T1000 (cell line): ENCODE data around the gene RASL10B.
"Not testable (repeated sequence)": the region's sequence is repeated elsewhere in the genome, so short reads cannot be mapped to it uniquely, and the experiment has no call there.

Source experiments
- DNase-seq: peaks from one replicate; lab custom pipeline; 2025; ENCODE audit warnings: mixed read lengths; lab: John Stamatoyannopoulos, UW

The RASL10B gene, protein sequence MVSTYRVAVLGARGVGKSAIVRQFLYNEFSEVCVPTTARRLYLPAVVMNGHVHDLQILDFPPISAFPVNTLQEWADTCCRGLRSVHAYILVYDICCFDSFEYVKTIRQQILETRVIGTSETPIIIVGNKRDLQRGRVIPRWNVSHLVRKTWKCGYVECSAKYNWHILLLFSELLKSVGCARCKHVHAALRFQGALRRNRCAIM

DNA sequence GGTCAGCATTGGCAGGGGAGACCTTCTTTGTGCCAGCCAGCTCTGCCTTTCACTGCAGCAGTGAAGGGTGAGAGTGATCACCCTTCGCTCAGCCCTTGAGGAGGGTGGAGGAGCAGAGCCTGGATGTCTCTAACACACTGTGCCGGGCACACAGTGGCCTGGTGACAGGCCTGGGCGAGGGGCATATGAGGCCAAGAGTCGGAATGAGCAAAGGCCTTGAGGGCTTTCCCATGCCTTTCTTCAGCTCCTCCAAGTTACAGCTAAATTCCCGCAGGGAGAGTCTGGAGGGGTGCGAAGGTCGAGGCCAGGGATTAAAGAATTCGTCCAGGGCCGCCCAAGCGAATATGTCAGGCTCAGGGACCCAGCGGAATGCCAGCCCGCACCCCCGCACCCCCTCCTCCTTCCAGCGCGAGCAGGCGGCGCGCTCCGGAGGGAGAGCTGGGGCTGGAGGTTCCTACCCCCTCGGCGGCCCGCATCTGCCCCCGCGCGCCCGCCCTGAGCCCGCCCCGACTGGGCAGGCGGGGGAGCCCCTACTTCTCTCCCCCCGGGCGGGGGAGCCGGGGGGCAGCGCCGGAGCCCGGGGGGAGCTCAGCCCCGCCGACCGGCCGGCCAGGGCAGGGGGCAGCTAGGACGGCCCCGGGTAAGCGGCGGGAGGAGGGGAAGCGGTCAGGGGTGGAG is at the start of gene RASL10B:
RASL10B (plus strand) TSS at position 401 of the 678 bp plus-strand sequence. CDS start 3,546 bp downstream, outside the sequence.
- peak; percentile 39 for DNase-seq

DNA sequence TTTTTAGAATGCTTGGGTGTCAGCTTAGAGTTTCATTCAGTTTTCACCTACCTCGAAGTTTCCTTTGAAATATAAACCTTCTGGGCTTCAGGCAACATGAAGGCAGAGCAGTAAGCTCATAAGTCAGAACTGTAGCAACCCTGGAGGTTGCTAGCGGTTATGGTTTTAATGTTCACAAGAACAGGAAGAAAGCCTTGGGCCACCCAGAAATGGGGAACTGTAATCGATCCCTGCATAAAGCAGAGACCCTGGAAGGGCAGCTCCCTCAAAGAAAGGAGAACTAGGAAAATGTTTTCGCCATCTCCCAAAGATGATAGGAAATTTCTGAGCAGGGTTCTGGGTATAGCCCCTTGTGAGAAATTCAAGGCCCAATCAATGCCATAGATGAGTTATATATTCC is 47.8 kb upstream of the RASL10B start:
- DNase-seq, result no peak

DNA sequence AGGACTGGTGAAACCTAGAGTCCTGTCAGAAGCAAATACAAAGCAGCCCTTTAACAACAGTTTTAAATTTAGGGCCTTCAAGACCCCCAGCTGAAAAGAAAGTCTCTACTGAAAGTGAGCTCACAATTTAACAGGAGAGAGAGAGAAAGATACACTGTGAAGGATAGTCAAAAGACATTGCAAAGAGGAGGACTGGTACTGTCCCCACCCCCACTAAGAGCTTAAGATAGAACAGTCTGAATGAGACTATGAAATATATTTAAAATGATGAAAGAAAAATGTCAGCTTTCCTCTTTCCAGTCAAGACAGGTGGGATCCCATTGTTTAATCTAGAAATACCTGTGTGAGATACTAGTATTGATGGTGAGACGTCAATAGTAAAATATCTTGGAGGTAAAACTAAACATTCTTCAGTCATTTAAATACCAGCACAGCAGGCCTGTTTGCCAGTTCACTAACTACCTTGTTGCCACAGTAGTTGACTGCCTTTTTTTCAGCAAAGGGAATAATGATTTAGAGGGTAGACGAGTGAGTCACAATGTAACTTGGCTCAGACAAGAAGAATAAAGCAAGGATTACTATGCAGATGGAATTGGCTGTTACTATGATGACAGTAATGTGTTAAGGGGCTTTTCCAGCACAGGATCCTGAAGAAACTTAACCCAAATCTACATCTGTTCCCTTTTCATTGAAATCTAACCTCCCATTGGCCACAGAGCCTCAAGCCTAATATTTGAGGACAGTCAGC is 47.2 kb upstream of the RASL10B start:
- DNase-seq, result no peak

DNA sequence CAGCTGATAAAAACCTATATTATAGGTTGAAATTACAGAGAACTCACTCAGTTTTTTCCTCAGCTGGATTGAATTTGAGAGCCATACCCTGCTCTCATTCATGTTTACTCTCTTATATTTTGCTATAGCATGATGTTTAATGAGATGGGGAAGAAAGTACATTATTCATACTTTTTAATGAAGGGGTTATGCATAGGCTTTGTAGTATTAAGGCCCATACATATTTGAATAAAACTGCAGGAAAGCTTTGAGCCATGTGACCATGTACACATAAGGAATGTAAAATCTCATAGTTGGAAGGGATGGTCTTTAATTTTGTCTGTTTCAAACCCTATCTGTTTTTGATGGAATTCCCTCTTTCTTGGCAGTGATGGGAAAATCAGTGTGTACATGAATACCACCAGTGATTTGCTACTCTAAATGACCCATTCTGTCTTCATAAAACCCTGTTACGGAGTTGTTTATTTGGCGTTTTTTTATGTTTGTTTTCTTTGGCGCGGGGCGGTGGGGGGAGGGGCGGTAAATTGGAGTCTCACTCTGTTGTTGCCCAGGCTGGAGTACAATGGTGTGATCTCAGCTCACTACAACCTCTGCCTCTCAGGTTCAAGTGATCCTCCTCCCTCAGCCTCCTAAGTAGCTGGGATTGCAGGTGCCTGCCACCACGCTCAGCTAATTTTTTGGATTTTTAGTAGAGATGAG is 38.8 kb upstream of the RASL10B start:
- DNase-seq, result no peak

DNA sequence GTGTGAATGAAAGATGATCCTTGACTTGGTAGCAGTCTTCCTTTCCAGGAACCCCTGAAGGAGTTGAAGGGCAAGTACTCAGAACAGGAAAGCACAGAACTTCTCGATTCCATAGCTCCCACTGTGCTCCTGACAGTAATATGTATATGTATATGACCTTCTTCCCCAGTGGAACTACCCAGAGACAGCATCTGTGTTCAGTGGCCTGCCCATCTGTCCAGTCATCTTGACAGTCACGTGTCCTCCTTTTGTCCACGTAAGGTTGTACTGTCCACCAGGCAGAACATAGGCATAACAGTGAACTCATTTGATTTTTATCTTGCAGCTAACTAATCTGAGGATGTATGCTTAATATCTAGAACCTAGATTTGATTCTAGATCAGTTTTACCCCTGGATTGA is 37.8 kb upstream of the RASL10B start:
- DNase-seq, result no peak

DNA sequence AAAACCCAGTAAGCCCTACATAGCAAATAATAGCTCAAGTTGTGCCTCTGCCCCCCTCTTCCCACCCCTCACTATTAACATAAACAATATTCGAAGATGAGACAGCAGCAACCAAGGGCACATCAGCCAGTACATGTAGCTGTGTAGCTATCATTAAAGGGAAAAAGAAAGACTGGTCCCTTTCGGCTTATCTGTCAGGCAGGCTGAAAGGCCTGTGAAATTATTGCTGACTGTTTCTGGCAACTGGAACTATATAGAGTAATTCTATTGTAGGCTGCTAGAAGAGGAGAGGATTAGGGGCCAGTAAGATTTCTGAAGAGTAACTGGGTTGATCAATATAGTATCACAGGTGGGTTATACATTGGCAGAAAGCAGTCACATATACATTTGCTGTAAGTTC is 36.5 kb upstream of the RASL10B start:
- no peak for DNase-seq

DNA sequence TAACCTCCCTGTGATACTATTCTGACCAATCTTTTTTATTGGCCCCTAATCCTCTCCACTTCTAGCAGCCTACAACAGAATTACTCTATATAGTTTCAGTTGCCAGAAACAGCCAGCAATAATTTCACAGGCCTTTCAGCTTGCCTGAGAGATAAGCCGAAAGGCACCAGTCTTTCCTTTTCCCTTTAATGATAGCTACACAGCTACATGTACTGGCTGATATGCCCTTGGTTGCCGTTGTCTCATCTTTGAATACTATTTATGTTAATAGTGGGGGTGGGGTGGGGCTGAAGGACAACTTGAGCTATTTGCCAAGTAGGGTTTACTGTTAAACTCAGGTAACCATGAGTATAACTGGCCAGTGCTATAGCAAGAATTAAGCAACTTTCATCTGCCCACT is 35.8 kb upstream of the RASL10B start:
- no peak for DNase-seq

DNA sequence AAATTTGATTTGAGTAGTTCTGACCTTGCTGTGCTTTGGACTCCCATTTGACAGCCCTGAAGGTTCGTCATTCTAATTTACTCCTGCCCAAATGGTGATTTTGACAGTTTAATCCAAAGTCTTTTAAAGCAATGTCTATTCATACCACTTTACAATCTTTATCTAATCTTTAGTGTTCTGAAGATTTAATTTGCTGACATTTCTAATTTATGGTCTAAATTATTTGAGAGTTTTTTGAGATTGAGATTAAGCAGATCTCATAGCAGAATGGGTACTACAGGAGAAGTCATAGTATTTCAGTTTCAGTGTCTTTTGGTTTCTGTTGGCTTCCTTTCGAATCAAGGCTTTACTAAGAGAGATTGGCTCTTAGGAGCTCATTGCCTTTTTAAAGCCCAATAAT is 32.6 kb upstream of the RASL10B start:
- DNase-seq, result no peak

DNA sequence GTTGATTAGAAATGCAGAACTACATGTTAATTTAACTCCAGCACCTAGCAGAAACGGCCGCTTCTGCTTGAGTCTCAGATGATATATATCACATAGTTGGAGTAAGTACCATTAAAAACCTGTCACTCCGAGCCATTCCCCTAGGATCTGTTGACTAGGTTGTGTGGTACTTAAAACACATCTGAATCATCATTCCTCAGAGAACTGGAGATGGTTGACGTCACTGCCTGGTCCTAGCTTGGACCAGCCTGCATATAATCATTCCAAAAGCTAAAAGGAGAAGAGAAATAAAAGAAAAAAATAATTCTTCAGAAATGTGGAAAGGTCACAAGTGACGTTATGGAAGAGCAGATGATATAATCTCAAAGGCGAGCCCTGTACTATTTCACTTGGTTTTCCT is 31.3 kb upstream of the RASL10B start:
- no peak for DNase-seq

DNA sequence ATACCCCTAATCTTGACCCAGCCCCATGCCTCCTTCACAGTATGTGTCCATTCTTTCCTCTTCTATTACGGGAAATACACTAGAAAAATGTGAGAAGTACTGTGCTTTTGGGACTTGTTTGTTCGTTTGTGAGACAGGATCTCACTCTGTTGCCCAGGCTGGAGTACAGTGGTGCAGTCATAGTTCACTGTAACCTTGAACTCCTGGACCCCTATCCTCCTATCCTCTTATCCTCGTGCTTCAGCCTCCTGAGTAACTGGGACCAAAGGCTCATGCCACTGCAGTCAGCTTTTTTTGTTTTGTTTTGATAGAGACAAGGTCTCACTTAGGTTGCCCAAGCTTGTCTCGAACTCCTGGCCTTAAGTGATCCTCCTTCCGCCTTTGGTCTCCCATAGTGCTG is 29.9 kb upstream of the RASL10B start:
- no peak for DNase-seq

DNA sequence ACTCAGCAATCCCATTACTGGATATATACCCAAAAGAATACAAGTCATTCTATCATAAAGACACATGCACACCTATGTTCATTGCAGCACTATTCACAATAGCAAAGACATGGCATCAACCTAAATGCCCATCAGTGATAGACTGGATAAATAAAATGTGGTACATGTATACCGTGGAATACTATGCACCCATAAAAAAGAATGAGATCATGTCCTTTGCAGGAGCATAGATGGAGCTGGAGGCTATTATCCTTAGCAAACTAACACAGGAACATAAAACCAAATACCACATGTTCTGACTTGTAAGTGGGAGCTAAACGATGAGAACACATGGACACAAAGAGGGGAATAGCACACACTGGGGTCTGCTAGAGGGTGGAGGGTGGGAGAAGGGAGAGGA is 28.1 kb upstream of the RASL10B start:
- not testable (repeated sequence) for DNase-seq

DNA sequence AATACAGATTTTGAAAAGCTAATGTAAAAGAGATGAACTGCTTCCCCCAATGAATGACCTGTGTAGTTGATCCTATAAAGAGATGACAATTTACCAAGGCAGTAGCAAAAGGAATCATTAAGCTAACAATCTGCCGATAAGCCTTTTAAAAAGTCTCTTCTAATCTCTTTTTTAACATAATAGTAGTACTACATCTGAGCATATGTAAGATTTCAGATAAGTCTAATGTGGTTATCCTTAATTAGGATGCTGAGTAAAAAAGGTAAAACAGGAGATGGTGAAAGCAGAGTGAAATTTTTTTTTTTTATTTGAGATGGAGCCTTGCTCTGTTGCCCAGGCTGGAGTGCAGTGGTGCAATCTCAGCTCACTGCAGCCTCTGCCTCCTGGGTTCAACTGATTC is 26.2 kb upstream of the RASL10B start:
- no peak for DNase-seq

DNA sequence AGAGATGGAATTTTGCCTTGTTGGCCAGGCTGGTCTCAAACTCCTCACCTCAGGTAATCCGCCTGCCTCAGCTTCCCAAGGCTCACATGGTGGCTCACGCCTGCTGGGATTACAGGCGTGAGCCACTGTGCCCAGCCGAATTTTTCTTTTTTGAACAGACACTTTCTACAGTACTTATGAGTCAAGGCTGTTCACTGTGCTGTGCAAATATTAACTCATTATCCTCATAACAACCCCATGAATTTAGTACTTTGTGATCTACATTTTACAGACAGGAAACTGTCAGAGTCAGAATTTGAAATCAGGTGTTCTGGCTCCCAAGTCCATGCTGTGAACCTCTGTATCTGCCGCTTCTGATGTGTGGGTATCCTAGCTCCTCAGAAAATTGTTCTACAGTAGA is 25.7 kb upstream of the RASL10B start:
- no peak for DNase-seq

DNA sequence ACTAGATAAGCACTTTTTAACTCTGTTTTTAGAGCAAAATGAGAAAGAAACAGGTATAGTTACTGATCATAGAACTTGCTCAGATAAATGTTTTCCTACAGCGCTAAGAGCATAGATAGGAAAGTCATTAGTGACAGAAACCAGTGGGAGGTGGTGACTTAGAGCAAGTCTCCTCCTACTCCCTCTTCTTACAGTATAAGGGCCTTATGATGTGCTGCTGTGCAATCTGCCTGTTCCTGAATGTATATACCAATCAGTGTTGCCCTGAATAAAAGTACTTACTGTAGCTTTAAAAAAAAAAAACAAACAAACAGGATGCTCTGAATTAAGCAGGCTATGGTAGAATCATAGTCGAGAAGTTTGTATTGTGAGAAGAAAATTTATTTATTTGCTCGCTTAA is 23.3 kb upstream of the RASL10B start:
- DNase-seq, result no peak

DNA sequence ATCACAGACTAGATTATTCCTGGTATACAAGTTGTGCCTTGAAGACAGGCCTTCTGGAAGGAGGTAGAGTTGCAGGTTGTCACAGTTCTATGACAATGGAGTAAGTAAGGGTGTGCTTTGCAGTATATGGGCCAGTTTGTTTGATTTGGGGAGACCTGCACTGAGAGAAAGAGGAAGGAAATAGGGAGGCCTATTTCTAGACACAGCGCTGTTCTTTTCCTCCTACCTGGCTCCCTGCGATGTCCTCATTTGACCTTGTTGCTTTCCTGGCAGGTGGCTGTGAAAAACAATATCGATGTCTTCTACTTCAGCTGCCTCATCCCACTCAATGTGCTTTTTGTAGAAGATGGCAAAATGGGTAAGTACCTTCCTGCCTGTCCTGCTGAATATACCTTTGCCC is 22.5 kb upstream of the RASL10B start:
- no peak for DNase-seq

DNA sequence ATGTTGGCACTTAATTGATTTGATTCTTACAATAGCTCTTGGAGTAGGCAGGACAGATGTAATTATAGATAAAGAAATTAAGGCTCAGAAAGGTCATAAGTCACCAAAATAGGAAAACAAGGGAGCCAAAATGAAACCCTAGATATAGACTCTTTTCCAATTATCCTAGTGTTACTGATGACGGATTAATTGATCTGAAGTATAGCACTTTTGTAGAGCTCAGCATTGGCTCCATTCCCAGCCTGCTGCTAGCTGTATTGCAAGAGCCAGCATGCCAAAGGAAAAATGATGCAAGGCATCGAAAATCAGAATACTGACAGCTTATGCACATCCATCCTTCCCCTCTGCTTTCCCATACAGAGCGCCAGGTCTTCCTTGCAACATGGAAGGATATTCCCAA is 21.6 kb upstream of the RASL10B start:
- no peak for DNase-seq

DNA sequence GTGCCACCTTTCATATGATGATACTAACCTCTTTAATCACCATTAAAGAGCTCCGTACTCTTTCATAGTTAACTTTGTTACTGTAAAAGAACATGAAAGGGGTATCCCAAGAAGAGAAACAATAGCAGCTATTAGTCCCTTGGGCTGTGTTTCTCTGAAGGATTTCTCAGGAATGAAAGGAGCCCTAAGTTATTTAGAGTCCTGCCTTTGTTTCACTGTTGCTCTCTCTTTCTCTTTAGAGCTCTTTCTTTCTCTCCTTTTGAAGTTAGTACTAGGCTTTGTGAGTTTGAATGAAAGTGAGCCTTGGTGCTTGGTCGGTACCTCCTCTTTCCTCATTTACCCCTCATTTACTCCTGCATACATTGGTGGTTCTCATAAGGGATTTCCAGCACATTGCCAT is 20.5 kb upstream of the RASL10B start:
- no peak for DNase-seq

DNA sequence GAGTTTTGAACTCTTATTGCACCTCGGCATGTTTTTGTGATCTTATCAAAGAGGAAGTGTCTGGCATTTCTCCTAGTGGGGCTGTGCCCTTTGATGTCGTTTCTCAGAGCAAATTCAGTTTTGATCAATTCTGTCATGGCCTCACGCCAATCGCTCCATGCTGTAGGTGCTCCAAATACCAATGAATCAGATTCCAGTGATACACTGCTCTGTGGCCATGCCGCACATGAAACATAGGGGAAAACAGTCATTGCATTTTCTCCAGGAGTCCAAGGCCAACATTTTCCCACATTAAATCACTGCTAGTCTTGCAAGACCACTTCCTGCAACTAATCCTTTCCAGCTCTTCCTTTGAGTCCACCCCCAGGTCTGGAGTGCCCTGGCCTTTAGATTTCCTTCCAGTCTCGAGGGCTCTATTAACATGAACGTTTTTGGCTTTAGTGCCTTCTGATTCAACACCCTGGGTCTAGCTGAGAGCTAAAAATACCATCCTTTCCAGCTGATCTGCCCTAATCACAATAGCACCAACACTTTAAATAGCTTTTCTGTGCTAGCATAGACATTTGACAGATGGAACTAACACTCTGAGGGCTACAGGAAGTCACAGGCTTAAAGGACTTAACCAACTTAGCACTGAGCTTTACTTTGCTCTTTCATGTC is 18.2 kb upstream of the RASL10B start:
- no peak for DNase-seq

DNA sequence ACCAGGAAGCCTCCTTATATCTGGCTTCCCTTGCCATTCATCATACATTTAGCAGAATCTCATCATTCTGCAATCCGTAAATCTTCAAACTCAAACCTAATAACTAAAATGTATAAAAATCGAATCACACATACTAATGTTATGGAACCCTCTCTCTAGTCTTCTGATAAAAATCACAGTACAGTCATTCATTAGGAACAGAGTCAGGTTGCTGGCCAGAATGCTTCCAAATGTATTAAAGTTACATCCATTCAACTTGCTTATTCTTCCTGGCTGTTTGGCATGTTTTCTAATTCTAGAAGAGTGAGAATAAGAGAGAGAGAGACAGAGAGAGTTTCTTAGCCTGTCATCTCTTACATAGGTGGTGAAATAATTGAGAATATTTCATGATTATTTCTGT is 16.5 kb upstream of the RASL10B start:
- DNase-seq, result no peak

DNA sequence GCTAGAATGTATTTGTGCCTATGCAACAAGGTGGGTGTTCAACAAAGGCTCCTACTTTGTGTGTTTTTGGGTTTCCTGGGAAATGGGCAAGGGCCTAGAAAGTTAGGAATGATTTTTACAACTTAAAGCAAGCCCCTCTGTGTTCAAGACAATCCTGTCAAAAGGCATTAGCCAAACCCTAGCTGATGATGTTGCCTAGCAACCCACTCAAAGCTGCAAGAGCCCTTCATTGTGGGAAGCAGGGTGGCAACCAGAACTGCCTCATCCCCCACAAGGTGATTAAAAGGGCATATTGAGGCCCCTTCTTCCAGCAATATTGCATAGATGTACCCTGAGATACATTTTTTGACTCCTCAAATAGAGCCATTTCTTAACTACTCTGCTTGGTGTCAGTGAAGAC is 16.0 kb upstream of the RASL10B start:
- no peak for DNase-seq

DNA sequence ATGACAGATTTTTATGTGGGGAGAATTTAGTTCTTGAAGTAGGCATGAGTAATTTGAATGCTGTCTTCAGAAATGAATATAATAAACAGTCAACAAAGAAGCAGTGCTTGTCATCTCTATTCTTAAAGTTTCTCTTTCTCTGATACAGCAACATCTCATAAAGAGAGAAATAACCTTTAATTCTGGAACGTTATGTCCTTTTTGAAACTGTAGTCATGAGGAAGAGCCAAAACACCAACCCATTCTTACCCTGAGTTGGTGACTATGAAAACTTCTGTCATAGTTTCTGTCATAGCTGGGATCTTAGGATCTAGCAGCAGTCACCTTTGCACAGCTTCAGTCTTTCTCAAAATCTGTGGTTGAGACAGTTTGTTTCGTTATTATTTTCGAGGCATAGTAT is 15.3 kb upstream of the RASL10B start:
- no peak for DNase-seq

DNA sequence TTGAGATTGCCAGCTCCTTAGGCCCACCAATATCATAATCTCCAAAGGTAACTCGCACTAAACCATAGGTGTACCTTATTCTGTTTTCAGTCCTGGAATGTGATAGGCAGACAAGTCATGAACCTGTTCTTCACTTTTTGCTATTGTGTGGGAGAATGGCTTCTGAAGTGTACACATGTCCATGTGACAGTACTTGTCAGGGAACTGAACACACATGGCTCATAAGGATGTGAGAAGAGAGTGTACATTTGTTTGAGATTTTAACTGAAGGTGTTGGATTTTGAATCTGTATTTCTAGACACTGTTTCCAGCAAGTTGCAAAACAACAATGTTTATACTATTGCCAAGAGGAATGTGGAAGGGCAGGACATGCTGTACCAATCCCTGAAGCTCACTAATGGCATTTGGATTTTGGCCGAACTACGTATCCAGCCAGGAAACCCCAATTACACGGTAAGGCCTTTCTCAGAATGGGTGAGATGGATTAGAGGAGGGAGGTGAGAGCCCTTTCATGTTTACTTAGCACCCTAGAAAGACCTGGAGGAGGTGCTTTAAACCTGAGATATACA is 14.5 kb upstream of the RASL10B start:
- no peak for DNase-seq
